ENCODE data around the gene IGSF3. TPM values are rescaled to one million over a fixed set of nuclear protein-coding genes. Genes with fewer than 3 reads are reported as not detected.

IGSF3 gene
- total RNA-seq, 1 donor from 2014 or later, result 27.2 TPM

DNA sequence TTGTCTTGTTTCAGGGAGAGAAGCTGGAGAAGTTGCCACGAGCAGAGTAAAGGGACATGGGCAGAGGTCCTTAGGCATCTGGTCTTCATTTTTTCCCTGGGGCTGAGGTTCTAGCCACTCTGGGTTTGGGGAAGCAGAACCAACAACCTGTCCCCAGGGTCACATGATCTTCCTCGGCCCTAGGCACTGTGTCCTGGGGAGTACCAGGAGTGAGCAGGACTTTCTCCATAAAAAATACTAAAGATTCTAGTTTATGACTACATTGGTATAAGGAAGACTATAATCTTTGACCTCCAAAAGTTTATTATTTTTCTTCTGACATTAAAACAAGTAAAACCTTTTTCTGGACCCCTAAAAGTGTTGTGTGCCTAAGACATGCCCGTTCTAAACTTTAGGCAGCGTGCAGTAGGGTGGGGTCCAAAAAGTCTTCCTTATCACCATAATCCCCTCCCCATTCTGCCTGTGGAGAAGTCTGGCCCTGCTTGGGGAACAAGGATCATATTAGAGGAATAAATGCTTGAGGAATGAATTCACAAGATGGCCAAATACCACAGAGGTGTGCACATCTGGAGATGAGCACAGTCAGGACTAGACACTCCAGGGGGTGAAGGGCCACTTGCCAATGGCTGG lies 19.3 kb upstream of the IGSF3 start:
- no peak for TF ChIP-seq CTCF (conservative IDR thresholded peaks at IDR 0.05)
- H3K27me3 Mint-ChIP-seq (ENCODE audit: low read depth), result no peaks in the 10 kb centered on the region
- H3K36me3 Mint-ChIP-seq (ENCODE audit: low read depth), result no peaks in the 10 kb centered on the region
- H3K27ac Mint-ChIP-seq (ENCODE audit: unreplicated experiment), result no peak overlapping the region
- no peak for DNase-seq (ENCODE audit: low read depth, low spot score)
- H3K4me3 Mint-ChIP-seq, result no peak overlapping the region
- H3K4me1 Mint-ChIP-seq, result peaks cover 22% of the 10 kb centered on the region
- H3K9me3 Mint-ChIP-seq, result no peaks in the 10 kb centered on the region

DNA sequence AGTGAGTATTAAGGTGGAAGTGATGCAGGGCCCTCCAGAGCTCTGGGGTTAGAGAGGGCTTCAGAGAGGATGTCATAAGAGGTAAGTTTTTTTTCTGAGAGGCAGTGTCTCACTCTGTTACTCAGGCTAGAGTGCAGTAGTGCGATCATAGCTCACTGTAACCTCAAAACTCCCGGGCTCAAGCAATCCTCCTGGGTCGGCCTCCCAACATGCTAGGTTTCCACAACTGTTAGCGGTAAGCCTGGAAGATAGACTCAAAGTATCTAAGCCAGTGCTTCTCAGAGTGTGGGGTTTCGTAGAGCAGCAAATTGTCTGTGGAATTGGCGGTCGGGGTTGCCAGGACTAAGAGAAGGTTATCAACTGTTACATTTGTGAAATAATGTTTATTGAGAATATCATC lies 18.6 kb upstream of the IGSF3 start:
- Mint-ChIP-seq H3K36me3 (ENCODE audit: low read depth) (no peaks in the 10 kb centered on the region), H3K4me1 (peaks cover 21% of the 10 kb centered on the region), H3K4me3 (no peak overlapping the region), H3K9me3 (no peaks in the 10 kb centered on the region), H3K27ac (ENCODE audit: unreplicated experiment) (no peak overlapping the region), H3K27me3 (ENCODE audit: low read depth) (no peaks in the 10 kb centered on the region)
- no peak for DNase-seq (ENCODE audit: low read depth, low spot score)
- TF ChIP-seq CTCF (conservative IDR thresholded peaks at IDR 0.05), result no peak

DNA sequence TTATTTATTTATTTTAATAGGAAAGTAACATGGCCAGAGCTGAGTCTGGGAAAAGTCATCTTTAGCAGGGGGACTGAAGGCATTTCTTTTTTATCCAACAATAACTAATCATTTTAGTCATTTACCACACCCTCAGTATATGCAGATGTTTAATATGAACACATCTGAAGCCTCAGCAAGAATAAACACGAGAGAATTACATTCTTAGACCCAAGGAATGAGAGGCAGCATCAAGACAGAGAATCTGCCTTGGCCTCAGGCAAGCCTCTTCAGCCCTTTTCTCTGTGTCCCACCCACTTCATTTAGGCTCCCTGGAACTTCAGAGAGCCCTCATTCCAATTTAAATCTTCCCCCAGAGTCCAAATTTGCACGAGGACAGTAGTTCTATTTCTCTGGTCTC lies 17.0 kb upstream of the IGSF3 start:
- Mint-ChIP-seq H3K9me3 (no peaks in the 10 kb centered on the region), H3K4me1 (peaks cover 15% of the 10 kb centered on the region), H3K4me3 (no peak overlapping the region), H3K36me3 (ENCODE audit: low read depth) (no peaks in the 10 kb centered on the region), H3K27me3 (ENCODE audit: low read depth) (no peaks in the 10 kb centered on the region), H3K27ac (ENCODE audit: unreplicated experiment) (no peak overlapping the region)
- no peak for TF ChIP-seq CTCF (conservative IDR thresholded peaks at IDR 0.05)
- DNase-seq (ENCODE audit: low read depth, low spot score), result no peak

GRCh38 chr1:116682641-116683221 lies 15.2 kb upstream of the IGSF3 start:
- no peak for TF ChIP-seq CTCF (conservative IDR thresholded peaks at IDR 0.05)
- Mint-ChIP-seq H3K27me3 (ENCODE audit: low read depth) (no peaks in the 10 kb centered on the region), H3K36me3 (ENCODE audit: low read depth) (no peaks in the 10 kb centered on the region), H3K9me3 (no peaks in the 10 kb centered on the region), H3K4me3 (no peak overlapping the region), H3K4me1 (peaks cover 26% of the 10 kb centered on the region), H3K27ac (ENCODE audit: unreplicated experiment) (no peak overlapping the region)
- DNase-seq (ENCODE audit: low read depth, low spot score), result no peak

- H3K27me3 Mint-ChIP-seq (ENCODE audit: low read depth), result peaks cover 3% of the 10 kb centered on the region
- no peaks in the 10 kb centered on the region for H3K9me3 Mint-ChIP-seq
- no peaks in the 10 kb centered on the region for H3K36me3 Mint-ChIP-seq (ENCODE audit: low read depth)
- TF ChIP-seq CTCF (conservative IDR thresholded peaks at IDR 0.05), result no peak
- no peak for DNase-seq (ENCODE audit: low read depth, low spot score)
- no peak overlapping the region for H3K4me3 Mint-ChIP-seq
- no peak overlapping the region for H3K27ac Mint-ChIP-seq (ENCODE audit: unreplicated experiment)
- peaks cover 20% of the 10 kb centered on the region for H3K4me1 Mint-ChIP-seq
Measured at GRCh38 chr1:116681343-116681899, 13.9 kb upstream of the IGSF3 start.
